ENCODE data around the gene FRMD4A.
A peak's percentile ranks its signal among the peaks of the same experiment; 100 is the strongest.

Gene FRMD4A

DNA sequence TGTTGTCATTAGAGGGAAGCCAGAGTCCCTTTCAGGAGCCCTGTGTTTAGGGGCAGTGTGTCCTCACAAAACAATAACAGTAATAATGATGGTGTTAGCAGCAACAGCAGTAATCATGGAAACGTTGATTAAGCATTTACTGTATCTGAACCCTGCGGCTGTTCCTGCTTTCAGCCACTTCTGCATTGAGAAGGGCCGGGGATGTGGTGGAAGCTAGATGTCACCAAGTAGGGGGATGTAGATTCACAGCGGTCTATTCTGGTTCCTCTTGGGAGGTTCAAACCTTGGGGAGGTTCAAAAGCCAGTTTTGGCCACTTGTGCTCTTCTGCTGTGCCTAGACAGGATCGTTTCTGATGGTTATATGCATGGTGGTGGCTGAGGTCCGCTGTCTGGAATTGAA lies 699.1 kb downstream of the FRMD4A start:
- Mint-ChIP-seq H3K36me3 (ENCODE audit: low read depth) (peaks cover 74% of the 10 kb centered on the region), H3K4me3 (no peak overlapping the region), H3K27ac (no peak overlapping the region), H3K9me3 (no peaks in the 10 kb centered on the region), H3K27me3 (no peaks in the 10 kb centered on the region), H3K4me1 (ENCODE audit: low read depth) (no peaks in the 10 kb centered on the region)
- no peak for DNase-seq

- Mint-ChIP-seq H3K4me1 (ENCODE audit: low read depth) (no peaks in the 10 kb centered on the region), H3K27me3 (no peaks in the 10 kb centered on the region), H3K27ac (no peak overlapping the region), H3K36me3 (ENCODE audit: low read depth) (peaks cover 62% of the 10 kb centered on the region), H3K4me3 (no peak overlapping the region), H3K9me3 (no peaks in the 10 kb centered on the region)
- DNase-seq, result no peak
Measured at GRCh38 chr10:13630231-13630630, 700.5 kb downstream of the FRMD4A start.

DNA sequence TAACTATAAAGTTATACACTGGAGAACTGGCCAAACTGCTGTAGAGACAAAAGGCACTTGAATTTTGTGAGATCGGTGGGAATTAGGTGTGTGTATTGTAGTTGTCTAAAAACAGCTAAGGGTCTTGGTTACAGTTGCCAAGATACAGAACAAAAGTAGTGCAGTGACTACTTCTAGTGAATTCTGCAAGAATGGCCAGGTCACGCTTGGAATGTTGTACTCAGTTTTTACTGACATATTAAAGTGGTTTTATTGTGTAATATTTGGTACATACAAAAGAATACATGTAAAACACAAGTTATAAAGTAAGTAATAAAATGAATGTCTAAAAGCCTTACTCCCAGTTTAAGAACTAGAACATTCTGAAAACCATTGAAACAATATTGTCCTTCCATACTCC lies 701.6 kb downstream of the FRMD4A start:
- no peaks in the 10 kb centered on the region for H3K9me3 Mint-ChIP-seq
- no peaks in the 10 kb centered on the region for H3K27me3 Mint-ChIP-seq
- peaks cover 6% of the 10 kb centered on the region for H3K4me1 Mint-ChIP-seq (ENCODE audit: low read depth)
- H3K27ac Mint-ChIP-seq, result no peak overlapping the region
- no peak overlapping the region for H3K4me3 Mint-ChIP-seq
- DNase-seq, result no peak
- peaks cover 58% of the 10 kb centered on the region for H3K36me3 Mint-ChIP-seq (ENCODE audit: low read depth)

DNA sequence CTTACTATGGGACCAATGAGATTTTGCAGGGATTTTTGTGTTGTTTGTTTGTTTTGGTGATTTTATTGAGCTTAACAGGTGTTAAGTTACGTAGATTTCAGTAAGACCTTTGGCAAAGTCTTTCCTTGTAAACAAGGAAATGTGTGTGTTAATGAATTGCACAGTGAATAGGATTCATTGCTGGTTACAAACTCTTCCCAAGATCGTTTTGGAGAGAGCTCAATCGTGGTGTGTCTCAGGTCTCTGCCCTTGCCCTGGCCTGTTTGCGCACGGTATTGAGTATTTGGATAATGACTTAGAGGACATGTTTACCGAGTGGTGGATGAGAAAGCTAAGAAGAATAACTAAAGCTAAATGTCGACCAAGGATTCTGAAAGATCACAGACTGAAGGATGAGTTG lies 702.1 kb downstream of the FRMD4A start:
- Mint-ChIP-seq H3K4me3 (no peak overlapping the region), H3K36me3 (ENCODE audit: low read depth) (peaks cover 55% of the 10 kb centered on the region), H3K9me3 (no peaks in the 10 kb centered on the region), H3K27ac (peak overlapping the region; percentile 16), H3K27me3 (no peaks in the 10 kb centered on the region), H3K4me1 (ENCODE audit: low read depth) (peaks cover 6% of the 10 kb centered on the region)
- no peak for DNase-seq

DNA sequence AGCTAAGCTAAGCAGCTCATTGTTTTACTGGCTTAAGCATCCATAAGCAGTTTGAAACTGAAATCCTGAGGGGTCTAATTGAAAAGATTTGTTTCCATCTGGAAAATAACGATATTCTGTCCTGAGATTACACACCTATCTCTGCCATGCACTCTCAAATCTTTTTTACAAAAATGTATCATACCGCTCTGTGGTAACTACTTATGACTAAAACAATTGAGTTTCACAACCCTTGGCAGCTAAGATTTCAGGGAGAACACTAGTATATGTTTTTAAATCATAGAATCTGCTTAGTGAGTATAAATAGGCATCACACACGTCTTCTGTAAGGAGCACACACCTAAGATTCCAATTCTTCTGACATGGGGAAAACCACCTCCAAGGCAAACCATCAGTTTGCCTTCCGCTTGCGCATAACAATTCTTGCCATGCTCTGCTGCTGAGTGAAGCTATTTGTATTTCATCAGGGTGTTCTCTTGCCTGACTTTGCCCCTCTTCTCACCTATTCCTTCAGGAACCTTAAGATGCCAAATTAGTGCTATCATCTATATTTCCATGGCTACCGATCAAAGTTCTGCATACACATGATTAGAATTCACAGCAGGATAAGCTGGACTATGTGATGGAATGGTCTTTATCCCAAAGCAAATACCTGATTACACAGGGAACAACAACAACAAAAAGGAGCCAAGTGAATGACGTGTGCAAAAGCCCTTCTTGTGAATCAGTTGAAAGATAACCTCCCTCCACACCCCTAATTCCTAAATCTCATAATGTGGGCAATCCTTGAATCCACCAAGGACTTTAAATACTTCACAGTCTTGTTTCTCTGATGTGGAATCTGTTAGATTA lies 703.0 kb downstream of the FRMD4A start:
- peaks cover 6% of the 10 kb centered on the region for H3K4me1 Mint-ChIP-seq (ENCODE audit: low read depth)
- DNase-seq, result no peak
- H3K27ac Mint-ChIP-seq, result no peak overlapping the region
- H3K36me3 Mint-ChIP-seq (ENCODE audit: low read depth), result peaks cover 54% of the 10 kb centered on the region
- H3K27me3 Mint-ChIP-seq, result no peaks in the 10 kb centered on the region
- no peaks in the 10 kb centered on the region for H3K9me3 Mint-ChIP-seq
- no peak overlapping the region for H3K4me3 Mint-ChIP-seq

DNA sequence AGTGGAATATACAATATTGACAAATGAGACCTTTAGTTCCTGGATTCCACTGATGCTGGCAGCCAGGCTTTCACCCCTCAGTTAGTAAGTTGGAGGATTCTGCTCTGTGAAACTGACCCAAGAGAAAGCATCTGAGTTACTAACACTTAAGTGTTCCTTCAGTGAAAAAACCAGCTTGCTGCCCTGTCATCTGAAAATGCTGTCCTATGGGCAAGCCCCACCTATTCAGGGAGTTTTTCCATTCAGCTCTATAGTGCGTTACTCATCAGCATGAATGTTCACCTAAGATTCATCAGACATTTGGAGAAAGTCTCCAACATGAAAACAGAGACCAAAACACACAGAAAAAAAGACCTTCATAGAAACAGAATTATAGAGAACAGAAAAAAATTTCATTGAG lies 706.1 kb downstream of the FRMD4A start:
- H3K36me3 Mint-ChIP-seq (ENCODE audit: low read depth), result peaks cover 54% of the 10 kb centered on the region
- H3K27ac Mint-ChIP-seq, result peak overlapping the region; percentile 27
- no peak overlapping the region for H3K4me3 Mint-ChIP-seq
- H3K9me3 Mint-ChIP-seq, result no peaks in the 10 kb centered on the region
- H3K4me1 Mint-ChIP-seq (ENCODE audit: low read depth), result peaks cover 6% of the 10 kb centered on the region
- DNase-seq, result no peak
- H3K27me3 Mint-ChIP-seq, result no peaks in the 10 kb centered on the region

DNA sequence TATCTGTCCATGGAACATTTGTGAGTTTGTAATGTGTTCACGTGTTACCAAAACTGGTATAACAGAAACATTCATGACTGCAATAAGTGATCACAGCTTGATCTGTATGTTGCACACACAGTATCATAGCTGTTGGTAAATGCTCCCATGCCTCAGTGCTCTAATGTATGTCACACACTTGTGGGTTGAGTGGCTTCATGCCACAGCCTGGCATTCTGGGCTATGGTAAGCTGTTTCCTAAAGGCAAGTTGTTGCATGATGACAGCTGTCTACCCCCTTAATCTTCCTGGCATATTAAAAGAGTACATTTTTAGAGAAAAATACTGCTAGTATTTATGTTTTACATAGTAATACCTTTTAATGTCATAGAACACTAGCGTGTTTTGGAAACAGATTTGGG lies 708.8 kb downstream of the FRMD4A start:
- Mint-ChIP-seq H3K9me3 (no peaks in the 10 kb centered on the region), H3K4me3 (no peak overlapping the region), H3K36me3 (ENCODE audit: low read depth) (peaks cover 67% of the 10 kb centered on the region), H3K27me3 (no peaks in the 10 kb centered on the region), H3K27ac (no peak overlapping the region), H3K4me1 (ENCODE audit: low read depth) (peaks cover 6% of the 10 kb centered on the region)
- no peak for DNase-seq

DNA sequence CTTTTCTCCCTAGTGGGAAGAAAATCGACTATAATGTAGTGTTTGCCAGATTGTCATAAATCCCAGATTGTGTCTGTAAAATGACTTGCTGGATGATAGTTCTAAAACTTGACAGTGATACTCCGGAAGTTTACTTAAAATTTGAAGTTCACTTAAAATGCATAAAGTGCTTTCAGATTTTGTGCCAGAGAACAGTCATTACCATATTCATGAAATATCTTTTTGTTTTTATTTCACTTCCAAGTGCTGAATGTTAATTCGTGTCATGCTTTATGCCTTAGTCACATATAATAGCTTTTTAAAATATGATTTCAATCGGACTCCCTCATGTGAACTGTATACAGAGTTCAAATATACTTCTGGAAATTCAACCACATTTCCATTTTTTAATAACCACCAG lies 713.6 kb downstream of the FRMD4A start:
- Mint-ChIP-seq H3K4me3 (no peak overlapping the region), H3K27me3 (no peaks in the 10 kb centered on the region), H3K4me1 (ENCODE audit: low read depth) (no peaks in the 10 kb centered on the region), H3K36me3 (ENCODE audit: low read depth) (peaks cover 93% of the 10 kb centered on the region), H3K9me3 (no peaks in the 10 kb centered on the region), H3K27ac (no peak overlapping the region)
- no peak for DNase-seq

GRCh38 chr10:13615650-13616300 lies 714.9 kb downstream of the FRMD4A start:
- H3K4me1 Mint-ChIP-seq (ENCODE audit: low read depth), result no peaks in the 10 kb centered on the region
- H3K27me3 Mint-ChIP-seq, result no peaks in the 10 kb centered on the region
- no peak for DNase-seq
- H3K36me3 Mint-ChIP-seq (ENCODE audit: low read depth), result peaks cover 93% of the 10 kb centered on the region
- H3K9me3 Mint-ChIP-seq, result no peaks in the 10 kb centered on the region
- H3K27ac Mint-ChIP-seq, result no peak overlapping the region
- H3K4me3 Mint-ChIP-seq, result no peak overlapping the region

GRCh38 chr10:13614530-13615332 lies 716.0 kb downstream of the FRMD4A start:
- Mint-ChIP-seq H3K4me1 (ENCODE audit: low read depth) (no peaks in the 10 kb centered on the region), H3K4me3 (no peak overlapping the region), H3K36me3 (ENCODE audit: low read depth) (peaks cover 95% of the 10 kb centered on the region), H3K27me3 (no peaks in the 10 kb centered on the region), H3K9me3 (no peaks in the 10 kb centered on the region), H3K27ac (no peak overlapping the region)
- no peak for DNase-seq

- Mint-ChIP-seq H3K4me3 (no peak overlapping the region), H3K27me3 (no peaks in the 10 kb centered on the region), H3K27ac (no peak overlapping the region), H3K4me1 (ENCODE audit: low read depth) (no peaks in the 10 kb centered on the region), H3K36me3 (ENCODE audit: low read depth) (peaks cover 95% of the 10 kb centered on the region), H3K9me3 (no peaks in the 10 kb centered on the region)
- no peak for DNase-seq
Measured at GRCh38 chr10:13613519-13613918, 717.2 kb downstream of the FRMD4A start.

DNA sequence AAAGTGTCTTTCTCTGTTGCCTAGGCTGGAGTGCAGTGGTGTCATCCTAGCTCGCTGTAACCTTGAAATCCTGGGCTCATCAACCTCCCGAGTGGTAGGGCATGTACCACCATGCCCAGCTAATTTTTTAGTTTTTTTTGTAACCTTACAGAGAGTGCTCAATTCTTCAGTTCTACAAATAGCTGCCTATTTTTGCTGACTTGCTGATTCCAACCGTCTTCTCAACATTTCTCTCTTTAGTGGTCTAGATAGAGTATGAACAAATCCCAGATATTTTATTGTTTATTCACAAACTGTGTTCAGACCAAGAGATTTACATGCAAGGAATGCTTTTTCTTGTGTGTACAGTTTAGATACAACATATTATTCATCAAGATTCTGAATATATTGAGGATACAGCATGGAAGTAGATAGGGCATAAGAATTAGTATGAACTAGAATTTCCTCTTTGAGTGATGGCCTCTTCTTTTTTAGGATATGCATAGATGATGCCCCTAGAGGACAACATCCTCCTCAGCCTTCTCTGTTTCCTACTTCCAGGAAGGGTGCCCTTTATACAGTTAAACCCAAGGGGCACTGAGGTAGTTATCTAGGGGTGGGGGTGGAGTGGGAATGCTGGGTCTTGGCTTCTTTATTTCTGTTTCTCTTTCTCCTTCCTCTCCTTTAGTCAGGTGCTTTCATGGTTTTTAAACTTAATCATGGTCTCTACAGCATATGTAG lies 717.9 kb downstream of the FRMD4A start:
- Mint-ChIP-seq H3K9me3 (no peaks in the 10 kb centered on the region), H3K36me3 (ENCODE audit: low read depth) (peaks cover 95% of the 10 kb centered on the region), H3K27ac (no peak overlapping the region), H3K4me1 (ENCODE audit: low read depth) (no peaks in the 10 kb centered on the region), H3K4me3 (no peak overlapping the region), H3K27me3 (no peaks in the 10 kb centered on the region)
- no peak for DNase-seq

GRCh38 chr10:13608246-13608853 lies 722.4 kb downstream of the FRMD4A start:
- no peaks in the 10 kb centered on the region for H3K4me1 Mint-ChIP-seq (ENCODE audit: low read depth)
- H3K27ac Mint-ChIP-seq, result no peak overlapping the region
- DNase-seq, result no peak
- H3K36me3 Mint-ChIP-seq (ENCODE audit: low read depth), result peaks cover 89% of the 10 kb centered on the region
- no peak overlapping the region for H3K4me3 Mint-ChIP-seq
- no peaks in the 10 kb centered on the region for H3K27me3 Mint-ChIP-seq
- no peaks in the 10 kb centered on the region for H3K9me3 Mint-ChIP-seq

All from activated T-cell treated with anti-CD3 and anti-CD28 coated beads, Interleukin-2, amount 50 U/mL, for 24 hours (primary cell).